T-helper 22 cell (primary cell): ENCODE results near the gene PDIA5.
"Not testable (repeated sequence)": the region's sequence is repeated elsewhere in the genome, so short reads cannot be mapped to it uniquely, and the experiment has no call there.

Experiments
- DNase-seq: peaks from one replicate; pipeline ENCODE4 v3.0.0-alpha.2; 2020; ENCODE audit warnings: low read depth

PDIA5 gene

DNA sequence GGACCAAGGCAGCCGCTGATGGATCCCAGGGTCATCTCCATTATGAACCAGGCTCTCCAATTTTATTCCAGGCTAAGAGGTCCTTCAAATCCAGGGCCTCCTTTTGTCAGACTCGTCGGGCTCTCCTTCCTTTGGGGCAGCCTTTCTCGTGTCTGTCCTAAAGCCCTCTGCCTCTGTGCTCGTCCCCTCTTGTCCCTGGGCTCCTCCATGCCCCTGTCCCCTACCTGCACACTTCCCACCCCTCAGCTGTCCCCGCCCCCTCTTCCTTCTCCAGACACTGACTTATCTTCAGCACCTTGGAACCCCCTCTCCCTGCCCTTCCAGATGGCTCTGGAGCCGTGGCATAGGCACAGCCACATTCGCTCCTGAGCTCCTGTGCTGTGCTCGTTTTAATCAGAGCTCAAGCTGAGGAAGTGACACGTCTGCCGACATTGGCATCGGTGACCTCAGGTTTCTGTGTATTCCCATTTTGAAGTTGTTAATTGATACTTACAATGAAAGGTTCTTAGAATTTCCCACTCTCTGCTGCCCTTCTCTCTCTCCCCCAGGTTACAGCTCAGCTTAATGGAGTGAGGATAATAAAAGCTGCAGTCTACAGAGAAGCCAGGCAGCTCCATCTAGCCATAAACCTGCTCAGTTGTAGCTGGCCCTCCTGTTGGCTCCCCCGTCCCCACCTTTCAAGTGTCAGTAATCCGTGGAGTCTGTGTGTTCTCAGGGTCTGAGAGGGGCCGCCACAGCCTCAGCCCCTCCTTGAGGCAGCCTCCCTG, 83.8 kb downstream of the PDIA5 start:
- DNase-seq = no peak

DNA sequence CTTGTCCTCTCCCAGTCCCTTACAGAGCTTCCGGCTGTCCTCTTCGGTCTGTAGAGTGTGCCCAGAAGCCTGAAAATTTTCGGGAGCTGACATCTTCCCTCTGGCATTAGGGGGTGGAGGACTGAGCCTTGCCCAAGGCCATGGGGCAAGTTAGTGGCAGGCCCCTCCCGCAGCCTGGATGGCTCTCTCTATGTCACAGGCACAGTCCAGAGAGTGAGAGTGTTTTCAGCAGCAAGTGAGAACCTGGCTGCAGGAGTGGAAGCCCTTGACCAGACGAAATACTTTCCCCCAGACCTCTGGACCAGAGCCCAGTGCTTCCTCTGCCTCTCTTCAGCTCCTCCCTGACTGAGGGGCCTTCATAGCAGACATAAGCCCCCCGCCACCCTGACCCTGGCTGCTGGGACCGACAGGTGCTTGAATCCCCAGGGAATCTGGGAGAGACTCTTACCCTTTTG, 84.5 kb downstream of the PDIA5 start:
- DNase-seq = no peak

DNA sequence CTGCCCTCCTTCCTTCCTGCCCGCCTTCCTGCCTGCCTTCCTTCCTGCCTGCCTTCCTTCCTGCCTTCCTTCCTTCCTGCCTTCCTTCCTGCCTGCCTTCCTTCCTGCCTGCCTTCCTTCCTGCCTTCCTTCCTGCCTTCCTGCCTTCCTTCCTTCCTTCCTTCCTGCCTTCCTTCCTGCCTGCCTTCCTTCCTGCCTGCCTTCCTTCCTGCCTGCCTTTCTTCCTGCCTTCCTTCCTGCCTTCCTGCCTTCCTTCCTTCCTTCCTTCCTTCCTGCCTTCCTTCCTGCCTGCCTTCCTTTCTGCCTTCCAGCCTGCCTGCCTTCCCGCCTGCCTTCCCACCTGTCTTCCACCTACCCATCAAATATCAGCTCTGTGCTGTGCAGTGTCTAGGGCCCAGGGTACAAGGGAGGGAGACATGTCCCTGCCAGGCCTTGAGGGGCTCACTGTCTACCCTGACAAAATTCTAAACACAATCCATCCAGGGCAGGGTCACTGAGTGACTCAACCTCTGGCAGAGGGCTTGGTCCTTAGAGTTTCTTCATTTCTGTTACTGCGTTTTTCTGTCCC, 85.1 kb downstream of the PDIA5 start:
- not testable (repeated sequence) for DNase-seq

DNA sequence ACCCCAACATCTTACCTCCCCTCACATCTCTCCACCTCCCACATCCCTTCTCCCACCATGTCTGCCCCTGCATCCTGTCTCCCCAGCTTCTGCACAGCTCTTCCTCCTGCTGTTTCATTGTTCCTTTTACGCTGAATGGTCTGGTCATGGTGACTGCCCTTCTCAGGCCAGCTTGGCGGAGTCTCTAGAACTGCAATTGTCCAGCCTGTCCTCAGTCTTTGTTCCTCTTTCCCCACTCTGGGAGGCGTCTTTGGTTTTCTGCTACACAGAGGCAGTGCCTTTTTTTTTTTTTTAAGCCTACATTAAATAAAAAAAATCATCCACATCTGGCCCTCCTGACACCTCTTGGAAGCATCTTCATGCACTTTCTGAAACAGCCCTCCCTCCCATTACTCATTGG, 85.9 kb downstream of the PDIA5 start:
- no peak for DNase-seq

DNA sequence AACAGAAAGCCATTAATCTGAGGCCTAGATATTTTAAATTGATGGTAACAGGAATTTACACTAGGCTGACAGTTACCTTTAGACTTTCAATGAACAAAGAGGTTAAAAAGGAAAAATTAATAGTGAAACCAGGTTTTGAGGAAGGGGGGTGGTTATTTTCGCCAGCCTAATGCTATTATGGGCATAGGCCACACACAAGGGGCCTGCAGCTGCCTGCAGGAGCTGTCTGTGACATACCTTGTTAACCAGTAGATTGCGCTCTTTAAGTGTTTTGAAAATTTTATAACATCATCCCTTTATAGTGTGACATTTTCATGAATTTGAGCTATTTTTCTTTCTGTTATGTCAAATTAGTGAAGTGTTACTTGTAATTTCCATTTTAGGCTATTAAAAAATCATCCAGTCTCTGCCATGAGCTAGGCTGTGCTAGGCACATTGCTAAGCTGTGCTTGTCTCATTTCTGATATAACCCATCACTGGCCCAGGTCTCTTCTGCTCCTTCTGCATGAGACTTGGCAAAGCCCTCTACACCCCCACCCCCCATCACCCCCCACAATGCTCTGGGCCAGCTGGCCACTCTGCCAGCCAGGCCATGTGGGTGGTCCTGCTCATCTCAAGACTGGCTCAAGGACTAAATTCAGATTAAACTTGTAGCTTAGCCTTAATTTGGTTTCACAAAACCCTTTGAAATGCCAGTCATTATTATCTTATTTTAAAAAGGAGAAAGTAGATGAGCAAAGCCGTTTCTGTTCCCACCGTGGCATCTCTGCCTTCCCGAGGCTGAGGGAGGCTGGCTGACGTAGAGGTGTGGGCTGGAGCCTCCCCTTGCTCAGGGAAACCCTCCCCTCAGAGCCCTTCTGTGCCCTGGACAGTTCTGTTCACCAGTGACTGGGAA, 86.5 kb downstream of the PDIA5 start:
- DNase-seq = no peak

DNA sequence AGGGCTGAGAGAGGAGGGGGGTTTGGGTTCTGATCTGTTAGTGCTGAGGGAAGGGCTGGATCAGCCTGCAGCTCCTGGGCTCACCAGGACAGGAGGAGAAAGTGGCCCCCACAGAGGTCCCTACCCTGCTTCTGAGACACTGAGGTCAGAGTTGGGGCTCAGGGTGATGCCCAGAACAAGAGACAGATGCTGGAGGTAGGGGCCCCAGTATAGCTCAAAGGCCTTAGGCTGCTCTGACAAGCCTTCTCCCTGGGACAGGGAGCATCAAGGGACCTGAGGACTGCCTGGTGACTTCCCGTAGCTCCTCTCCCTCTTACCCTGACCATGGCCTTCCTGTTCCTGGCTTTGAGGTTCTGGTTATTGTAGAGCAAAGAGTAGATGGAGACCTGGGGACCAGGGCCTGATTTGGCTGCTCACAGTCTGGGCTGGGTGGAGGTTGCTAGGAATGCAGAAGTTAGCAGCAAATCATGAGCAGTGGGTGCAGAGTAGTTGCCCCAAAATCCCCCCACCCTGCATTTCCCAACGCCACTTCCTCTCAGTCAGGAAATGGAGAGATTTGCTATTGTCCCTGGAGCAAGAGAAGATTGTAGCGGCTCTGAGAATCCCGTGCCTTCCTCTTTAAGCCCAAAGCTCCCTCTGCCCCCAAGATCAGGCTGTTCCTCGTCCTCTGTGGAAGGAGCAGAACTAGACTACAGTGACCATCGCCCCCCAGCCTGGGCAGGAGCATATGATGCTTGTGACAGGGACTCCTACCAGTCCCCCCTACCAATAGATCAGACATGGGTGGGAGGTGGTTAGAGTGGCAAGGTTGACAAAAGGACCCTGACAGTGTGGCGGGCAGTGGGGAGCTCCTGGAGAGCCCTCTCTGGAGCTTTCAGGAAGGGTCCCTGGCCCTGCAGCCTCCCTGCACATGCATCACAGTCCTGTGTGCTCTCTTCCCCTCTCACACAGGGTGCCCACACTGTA, 87.5 kb downstream of the PDIA5 start:
- DNase-seq = no peak

DNA sequence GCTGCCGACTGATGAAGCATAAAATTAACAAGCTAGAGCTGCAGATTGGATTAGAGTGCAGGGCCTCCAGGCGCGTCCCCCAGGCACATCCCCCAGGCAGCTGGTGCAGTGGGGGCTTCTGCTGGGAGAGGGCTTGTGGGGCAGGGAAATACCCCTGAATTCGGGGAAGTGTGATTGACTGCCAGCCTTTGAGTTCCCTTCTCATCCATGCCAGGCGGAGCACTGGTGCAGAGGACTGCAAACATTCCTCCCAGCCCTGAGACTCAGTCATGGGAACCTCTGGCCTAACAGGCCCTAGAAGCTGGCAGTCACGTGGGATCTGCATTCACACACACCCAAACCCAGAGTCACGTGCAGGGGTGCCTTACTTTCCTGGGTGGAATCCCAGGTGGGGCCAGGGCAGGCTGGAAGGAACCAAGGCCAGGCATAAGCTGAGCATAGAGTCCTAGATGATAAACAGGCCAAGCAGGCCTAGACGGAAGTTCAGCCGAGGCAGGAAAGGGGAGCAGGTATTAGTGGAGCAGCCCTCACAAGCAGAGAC, 88.7 kb downstream of the PDIA5 start:
- DNase-seq = no peak

DNA sequence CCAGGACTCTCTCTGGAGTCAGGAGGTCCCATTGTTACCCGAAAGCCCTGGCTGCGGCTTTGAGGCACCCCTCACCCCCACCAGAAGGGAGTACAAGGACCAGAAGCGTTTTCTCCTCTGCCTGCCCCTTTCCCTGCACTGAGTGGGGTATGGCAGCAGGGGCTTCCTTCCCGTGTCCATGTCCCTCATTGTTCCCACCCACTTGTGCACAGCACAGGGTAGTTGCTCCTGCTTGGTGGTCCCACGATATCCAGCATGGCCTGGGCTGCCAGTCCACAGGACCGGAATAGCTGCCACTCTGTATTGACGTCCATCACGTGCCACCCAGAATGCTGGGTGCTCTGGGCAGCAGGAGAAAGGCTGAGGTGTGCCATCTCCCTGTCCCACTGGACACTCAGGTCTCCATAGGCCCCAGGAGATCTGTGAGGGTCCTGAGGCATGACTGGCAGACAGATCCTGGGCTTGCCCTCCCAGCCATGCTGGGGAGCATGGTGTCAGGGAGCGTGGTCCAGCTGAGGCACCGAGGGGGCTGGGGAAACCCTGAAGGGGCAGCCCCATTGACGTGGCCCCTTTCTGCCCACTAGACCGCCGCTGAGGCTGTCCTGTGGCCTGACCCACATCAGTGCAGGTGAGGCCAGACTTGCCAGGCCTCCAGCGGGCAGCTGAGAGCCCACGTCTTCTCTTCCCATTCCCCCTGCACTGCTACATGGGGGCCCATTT, 89.6 kb downstream of the PDIA5 start:
- no peak for DNase-seq

DNA sequence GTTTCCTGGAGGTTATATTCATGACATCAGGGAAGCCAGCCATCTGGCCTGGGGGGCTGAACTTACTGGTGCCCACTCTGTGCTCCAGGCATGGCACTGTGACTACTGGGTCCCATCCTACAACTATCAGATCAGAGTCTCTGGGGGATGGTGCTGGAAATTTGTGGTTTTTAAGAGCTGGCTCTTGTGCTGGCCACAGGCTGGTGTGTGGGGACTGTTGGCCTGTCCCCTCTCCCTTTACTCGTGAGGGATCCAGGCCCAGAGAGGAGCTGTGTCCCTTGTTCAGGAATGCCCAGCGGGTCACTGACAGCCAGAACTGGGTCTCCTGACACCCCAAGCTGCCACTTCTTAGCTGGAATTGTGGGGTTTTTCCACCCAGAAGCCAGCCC, 90.4 kb downstream of the PDIA5 start:
- no peak for DNase-seq

DNA sequence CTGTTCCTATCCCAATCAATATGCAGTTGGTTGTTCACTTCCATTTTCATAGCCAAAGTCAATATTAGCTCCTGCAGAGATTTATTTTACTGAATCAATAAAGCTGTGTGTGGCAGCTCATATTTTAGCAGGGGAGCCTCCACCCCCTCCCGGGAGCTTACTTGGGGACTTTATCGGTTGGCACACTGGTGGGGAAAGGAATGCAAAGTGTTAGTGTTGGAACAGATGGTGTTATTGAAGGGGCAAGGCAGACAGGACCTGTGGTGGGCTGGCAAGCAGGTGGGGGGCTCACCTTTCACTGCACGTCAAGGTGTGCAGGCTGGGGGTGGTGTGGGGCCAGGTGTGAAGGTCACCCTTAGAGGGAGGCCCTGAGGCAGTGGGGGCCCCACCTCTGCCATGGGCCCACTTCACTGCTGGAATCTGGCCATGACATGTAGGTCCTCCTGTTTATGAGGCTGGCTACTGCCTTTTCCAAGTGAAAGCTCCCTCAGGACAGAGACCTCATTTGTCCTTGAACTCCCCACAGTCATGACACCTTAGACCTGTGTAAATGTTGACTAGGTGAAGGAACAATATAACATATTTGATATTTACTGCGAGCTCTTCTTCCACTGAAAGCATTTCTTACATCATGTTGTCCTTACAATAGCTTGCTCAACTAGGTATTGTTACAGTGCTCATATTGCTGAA, 90.9 kb downstream of the PDIA5 start:
- DNase-seq = no peak

DNA sequence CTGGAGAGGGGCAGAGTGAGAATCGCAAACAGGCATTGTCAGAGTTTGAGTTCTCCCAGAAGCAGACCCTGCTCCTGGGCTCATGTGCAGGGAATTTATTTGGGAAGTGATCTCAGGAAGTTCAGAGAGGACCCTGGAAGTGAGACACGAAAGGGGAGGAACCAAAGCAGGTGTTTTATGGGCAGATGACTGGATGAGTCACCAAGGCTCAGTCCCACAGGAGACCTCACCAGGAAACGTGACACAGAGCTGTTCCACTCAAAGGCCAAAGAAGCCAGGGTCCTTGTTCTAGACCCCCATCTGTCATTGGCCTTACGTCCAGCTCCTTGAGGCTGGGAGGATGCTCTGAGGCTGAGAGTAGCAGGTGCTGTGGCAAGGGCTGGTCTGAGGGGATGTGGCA, 91.5 kb downstream of the PDIA5 start:
- no peak for DNase-seq

DNA sequence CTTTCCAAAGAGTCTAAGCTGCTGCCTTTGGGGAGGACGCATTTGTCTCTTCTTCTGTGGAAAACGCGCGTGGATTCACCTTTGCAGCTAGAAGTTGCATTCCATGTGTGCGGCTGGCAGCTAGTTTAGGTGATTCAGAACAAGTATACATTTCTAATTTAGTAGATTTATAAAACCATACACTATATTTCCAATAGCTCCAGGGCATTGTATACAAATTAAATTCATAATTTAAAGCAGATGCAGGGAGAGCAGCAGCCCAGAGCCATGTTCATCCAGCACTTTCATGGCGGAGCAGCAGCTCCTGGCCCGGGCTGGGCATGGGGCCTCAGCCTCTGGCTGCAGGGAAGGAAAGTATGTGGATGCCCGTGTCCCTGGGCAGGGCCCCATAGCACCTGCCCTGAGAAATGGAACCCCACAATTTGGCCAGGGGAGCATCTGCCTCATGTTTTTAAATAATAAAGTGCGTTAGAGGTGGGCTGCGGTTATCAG, 92.1 kb downstream of the PDIA5 start:
- DNase-seq = no peak

DNA sequence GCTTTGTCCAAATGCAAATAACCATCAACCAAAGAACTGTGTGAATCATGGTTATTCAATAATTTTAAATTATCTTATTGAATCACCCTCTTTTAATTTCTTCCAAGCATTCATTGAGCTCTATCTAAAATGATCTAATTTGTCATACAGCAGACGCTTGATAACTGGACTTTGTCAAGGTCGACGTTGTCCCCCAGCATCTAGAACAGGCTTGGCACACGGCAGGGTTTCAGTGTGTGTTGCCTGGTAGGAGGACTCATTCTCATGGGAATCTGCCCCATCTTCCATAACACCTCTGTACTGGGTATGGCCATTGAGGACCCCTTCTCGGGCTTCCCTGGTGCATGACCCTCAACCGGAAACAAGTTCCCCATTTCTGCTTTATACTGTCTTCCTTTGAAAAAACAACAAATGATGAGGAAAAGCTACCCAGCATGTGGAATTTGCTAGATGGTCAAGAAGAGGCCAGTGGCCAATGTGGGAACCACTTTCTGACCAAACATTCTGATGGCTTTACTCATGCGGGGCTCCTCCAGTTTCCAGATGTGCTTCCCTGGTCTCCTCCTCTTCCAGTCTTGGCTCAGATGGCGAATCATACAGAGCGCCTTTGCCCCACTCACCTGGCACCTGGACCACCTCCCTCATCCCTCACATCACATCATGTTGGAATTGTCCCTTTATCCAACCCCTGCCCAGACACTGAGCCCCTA, 93.3 kb downstream of the PDIA5 start:
- DNase-seq = no peak

DNA sequence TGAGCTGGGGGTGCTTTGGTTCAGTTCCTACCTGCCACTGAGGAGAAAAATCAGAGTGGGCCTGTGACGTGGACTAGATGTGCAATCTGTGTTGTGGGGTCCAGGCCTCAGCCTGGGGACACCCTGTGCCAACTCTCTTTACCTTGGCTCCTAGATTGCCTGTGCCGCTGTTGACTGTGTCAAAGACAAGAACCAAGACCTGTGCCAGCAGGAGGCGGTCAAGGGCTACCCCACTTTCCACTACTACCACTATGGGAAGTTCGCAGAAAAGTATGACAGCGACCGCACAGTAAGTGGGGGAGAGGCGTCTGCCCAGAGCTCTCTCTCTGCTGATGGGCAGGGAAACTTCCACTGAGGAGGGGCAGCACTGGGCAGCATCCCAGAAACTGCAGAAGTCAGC, 94.3 kb downstream of the PDIA5 start:
- DNase-seq = no peak

DNA sequence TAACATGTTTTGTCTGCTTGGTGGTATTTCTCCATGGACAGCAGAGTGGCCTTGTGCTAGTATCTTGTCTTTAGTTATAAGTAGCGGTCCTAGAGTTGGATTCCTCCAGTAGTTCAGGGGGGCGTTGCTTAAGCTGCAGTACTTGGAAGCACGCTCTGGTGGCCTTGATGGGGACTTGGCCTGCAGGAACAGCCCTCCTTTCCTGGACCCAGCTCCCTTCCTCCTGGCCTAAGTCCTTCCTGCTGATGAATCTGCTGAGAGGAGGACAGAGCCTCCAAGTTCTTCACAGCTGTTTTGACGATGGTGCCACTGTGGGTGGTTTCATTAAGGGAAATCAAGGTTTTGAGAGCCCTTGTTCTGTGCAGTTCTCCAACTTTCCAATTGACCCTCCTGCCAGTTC, 96.3 kb downstream of the PDIA5 start:
- DNase-seq = no peak

DNA sequence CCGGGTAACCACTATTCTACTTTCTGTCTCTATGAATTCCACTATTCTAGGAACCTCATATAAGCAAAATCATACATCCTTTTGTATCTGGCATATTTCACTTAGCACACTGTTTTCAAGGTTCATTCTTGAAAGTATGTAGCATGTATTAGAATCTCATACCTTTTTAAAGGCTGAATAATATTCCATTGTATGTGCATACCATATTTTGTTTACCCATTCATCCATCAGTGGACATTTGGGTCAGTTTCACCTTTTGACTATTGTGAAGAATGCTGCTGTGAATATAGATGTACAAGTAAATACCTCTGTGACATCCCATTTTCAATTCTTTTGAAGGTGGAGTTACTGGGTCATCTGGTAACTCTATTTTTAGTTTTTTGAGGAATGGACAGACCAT, 98.3 kb downstream of the PDIA5 start:
- no peak for DNase-seq

DNA sequence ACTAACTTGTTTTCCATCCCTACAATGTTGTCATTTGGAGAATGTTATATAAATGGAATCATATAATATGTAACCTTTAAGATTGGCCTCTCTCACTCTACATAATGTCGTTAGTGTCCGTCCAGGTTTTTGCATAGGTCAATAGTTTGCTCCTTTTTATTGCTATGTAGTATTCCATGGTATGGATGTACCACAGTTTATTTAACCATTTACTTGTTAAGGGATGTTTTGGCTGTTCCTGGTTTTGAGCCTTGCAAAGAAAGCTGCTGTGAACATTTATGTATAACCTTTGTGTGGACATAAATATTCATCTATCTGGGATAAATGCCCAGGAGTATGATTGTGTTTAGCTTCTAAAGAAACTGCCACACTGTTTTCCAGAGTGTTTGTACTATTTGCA, 100.9 kb downstream of the PDIA5 start:
- no peak for DNase-seq

DNA sequence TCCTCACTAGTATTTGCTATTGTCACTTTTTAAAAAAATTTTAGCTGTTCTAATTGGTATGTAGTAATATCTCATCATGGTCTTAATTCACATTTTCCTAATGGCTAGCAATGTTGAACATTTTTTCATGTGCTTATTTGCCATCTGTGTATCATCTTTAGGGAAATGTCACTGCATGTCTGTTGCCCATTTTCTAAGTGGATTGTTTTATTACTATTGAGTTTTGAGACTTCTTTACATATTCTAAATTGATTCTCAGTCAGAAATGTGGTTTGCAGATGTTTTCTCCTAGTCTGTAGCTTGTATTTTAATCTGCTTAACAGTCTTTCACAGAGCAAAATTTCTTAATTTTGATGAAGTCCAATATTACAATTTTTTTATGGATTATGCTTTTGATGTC, 101.3 kb downstream of the PDIA5 start:
- DNase-seq = no peak

DNA sequence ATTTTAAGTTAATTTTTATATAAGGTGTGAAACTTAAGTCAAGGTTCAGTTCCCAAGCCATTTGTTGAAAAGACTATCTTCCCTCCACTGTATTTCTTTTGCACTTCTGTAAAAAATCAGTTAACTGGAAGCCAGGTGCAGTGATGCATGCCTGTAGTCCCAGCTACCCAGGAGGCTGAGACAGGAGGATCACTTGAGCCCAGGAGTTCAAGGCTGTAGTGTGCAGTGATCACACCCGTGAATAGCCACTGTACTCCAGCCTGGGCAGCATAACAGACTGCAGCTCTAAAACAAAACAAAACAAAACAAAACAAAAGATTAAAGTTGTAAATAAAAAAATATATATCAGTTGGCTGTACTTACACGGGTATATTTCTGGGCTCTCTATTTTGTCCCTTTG, 101.8 kb downstream of the PDIA5 start:
- DNase-seq = no peak
